A204.1 (cell line): ENCODE data around the gene MRGPRD.
"Not testable (repeated sequence)": the region's sequence is repeated elsewhere in the genome, so short reads cannot be mapped to it uniquely, and the experiment has no call there.

Experiments
- FAIRE-seq: peaks from 2 replicates; lab custom pipeline; 2012; peaks lifted over from hg19 to GRCh38; lab: Jason Lieb, UNC

MRGPRD gene

GRCh38 chr11:69005631-69006368, 25.0 kb upstream of the MRGPRD start:
- no peak for FAIRE-seq

DNA sequence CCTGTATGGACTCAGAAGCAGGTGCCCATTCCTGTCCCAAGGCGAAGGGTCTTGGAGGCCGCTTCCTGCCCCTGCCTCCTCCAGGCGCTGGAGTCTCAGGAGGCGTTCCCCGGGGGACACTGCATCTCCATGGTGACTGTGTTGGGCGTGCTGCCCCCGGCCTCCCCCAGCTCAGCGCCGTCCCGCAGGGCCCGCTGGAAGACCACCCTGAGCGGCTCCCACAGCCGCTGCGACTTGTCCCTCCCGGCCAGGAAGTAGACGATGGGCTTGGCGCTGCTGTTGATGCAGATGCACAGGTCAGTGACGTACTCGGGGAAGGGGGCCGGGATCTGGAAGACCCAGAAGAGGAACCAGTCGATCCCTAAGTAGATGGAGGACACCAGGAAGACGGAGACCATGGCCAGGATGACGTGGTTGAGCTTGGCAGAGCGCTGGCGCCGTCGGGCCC, 24.4 kb upstream of the MRGPRD start:
- FAIRE-seq: no peak

- no peak for FAIRE-seq
Measured at GRCh38 chr11:69004411-69005182, 23.8 kb upstream of the MRGPRD start.

GRCh38 chr11:69003866-69004367, 23.1 kb upstream of the MRGPRD start:
- FAIRE-seq: no peak

- FAIRE-seq: no peak
Measured at GRCh38 chr11:69003301-69003865, 22.6 kb upstream of the MRGPRD start.

DNA sequence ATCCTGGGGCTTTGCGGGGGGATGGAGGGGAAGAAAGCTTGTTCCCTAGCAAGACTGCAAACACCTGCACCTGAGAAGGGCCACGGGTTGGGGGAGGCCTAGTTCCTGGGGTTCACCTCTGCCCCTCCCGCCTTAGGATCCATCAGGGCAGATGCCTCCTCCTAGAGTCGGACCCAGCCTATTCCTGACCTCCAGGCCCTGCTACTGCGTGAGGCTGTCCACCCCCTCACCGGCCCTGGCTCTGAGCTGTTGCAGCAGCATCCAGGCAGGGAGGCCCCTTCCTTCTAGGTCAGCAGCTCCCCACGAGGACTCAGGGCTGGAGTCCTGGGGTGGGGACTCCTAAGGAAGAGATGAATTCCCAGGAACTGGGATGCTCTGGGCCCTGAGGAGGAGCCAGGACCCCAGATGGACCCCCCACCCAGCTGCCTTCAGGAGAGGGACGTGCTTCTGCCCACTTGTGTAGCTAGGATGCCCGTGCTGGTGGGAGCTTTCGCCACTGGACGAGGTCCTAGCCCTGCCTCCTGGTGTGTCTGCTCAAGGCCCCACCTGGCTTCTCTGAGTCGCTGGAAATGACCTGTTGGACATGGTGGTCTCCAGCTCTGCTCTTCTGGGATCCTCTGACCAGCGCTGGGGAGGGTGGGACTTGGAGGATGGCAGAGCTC, 21.9 kb upstream of the MRGPRD start:
- no peak for FAIRE-seq

- no peak for FAIRE-seq
Measured at GRCh38 chr11:69002110-69002569, 21.4 kb upstream of the MRGPRD start.

GRCh38 chr11:69001243-69002081, 20.7 kb upstream of the MRGPRD start:
- no peak for FAIRE-seq

GRCh38 chr11:69000831-69001242, 20.1 kb upstream of the MRGPRD start:
- no peak for FAIRE-seq

- FAIRE-seq: no peak
Measured at GRCh38 chr11:69000391-69000790, 19.6 kb upstream of the MRGPRD start.

GRCh38 chr11:68999748-69000355, 19.1 kb upstream of the MRGPRD start:
- FAIRE-seq: not testable (repeated sequence)

DNA sequence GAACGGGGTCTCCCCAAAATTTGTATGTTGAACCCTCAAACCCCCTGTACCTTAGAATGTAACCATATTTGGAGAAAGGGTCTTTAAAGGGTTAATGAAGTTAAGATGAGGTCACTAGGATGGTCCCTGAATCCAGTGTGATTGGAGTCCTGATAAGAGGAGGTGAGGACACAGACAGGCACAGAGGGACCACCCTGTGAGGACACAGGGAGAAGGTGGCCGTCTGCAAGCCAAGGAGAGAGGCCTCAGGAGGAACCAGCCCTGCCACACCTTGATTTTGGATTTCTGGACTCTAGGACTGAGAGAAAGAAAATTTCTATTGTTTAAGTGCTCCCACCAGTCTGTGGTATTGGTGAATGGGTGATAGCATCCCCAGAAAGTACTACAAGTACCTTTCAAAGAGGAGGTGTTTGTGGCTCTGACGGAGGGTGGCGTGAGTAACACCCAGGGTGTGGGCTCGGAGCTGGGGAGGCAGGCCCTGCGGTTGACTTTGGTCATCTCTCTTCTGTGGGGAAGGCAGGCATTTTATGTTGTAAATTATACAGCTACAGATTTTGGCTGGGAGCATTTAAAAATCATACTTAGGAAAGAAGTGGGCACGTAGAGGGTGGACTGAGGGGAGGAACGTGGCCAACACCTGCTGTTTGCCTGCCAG, 18.4 kb upstream of the MRGPRD start:
- no peak for FAIRE-seq

- no peak for FAIRE-seq
Measured at GRCh38 chr11:68998390-68998911, 17.7 kb upstream of the MRGPRD start.

DNA sequence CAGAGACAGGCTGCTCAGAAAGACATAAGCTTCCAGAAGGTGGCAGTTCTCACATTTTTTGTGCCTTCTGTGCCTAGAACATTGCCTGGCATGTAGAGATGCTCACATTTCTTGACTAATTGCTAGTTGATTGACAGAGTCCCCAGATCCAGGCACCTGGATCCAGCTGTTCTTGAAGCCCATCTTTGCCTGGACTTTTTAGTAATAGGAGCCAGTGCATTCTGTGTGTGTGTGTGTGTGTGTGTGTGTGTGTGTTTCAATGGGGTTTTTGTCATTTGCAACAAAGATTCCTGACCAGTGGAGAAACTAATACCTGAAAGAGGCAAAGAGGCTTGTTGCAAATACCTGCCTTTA, 17.2 kb upstream of the MRGPRD start:
- FAIRE-seq: no peak

- no peak for FAIRE-seq
Measured at GRCh38 chr11:68997124-68997994, 16.6 kb upstream of the MRGPRD start.

DNA sequence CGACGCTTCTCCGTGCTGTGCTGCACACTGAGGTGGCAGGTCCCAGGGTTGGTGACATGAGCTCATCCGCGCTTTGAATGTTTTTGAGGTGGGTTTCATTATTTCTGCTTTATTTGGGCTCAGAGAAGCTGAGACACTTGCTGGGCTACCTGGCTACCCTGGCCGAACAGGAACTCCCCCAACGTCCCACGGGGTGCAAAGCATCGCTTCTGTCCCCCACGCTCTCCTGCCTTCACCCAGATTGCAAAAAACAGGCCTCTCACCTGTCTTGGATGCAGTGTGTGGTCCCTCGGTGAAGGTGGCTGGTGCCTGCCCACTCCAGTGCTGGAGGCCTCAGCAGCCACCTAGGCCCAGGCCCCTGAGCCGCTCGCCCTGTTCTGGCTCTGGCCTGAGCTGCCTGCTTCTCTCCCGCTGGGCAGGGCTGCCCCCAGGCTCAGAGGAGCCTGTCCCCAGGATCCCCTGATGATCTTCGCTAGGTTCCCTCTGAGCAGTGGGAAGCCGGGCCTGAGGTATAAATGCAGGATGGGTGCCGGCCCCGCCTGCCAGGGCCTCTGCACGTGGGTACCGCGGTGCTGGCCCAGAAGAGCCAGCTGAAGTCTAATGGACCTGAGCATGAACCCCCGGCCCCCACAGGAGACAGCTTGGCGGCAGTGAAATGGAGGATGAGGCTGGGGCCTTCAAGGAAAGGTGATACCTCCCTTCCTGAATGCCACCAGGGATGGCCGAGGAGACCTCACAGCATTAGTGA, 15.8 kb upstream of the MRGPRD start:
- no peak for FAIRE-seq

GRCh38 chr11:68994894-68995285, 14.1 kb upstream of the MRGPRD start:
- FAIRE-seq: no peak

GRCh38 chr11:68994161-68994893, 13.5 kb upstream of the MRGPRD start:
- FAIRE-seq: no peak
